DND-41 (cell line): Measurements from ENCODE around the gene ADCK2.

Experiments
- ATAC-seq: fragments of 200-7000 bp; cut with Tn5 transposase; 3 replicates; pipeline ENCODE4 v1.9.1; 2021; ENCODE audit warnings: low read depth; ENCODE audit not compliant: insufficient read depth
- DNase-seq: peaks from one replicate; pipeline ENCODE4 v3.0.0-alpha.2; 2020
- H2AFZ ChIP-seq: 2 replicates; pipeline ENCODE4 v1.6.0; 2012; ENCODE audit warnings: low read depth, low read length
- H3K27ac ChIP-seq: 2 replicates; pipeline ENCODE4 v1.5.1; 2012; ENCODE audit warnings: low read length, inconsistent platforms
- H3K27me3 ChIP-seq: fragments of 200-600 bp; sonication (generic); 2 replicates; pipeline ENCODE4 v1.6.0; 2012; ENCODE audit warnings: low read length, mild to moderate bottlenecking, inconsistent platforms; ENCODE audit not compliant: insufficient read depth, poor library complexity
- H3K36me3 ChIP-seq: 2 replicates; pipeline ENCODE4 v1.5.1; 2012; ENCODE audit warnings: low read length, inconsistent platforms; ENCODE audit not compliant: insufficient read depth
- H3K4me1 ChIP-seq: 2 replicates; pipeline ENCODE4 v1.5.1; 2012; ENCODE audit warnings: mild to moderate bottlenecking, low read length; ENCODE audit not compliant: insufficient read depth
- H3K4me2 ChIP-seq: 2 replicates; pipeline ENCODE4 v1.6.0; 2012; ENCODE audit warnings: mild to moderate bottlenecking, moderate library complexity, low read length, inconsistent platforms; ENCODE audit not compliant: insufficient read depth
- H3K4me3 ChIP-seq, 2 experiments: fragments of 200-600 bp in 1 of 2; shearing (Covaris generic) in 1 of 2; 2 replicates each; pipeline ENCODE4 v1.5.1; 2012 to 2016; ENCODE audit warnings: inconsistent platforms in 2 of 2, low read length in 2 of 2, mild to moderate bottlenecking in 2 of 2, low read depth in 1 of 2, moderate library complexity in 1 of 2
- H3K79me2 ChIP-seq: 2 replicates; pipeline ENCODE4 v1.6.0; 2012; ENCODE audit warnings: low read length, inconsistent platforms; ENCODE audit not compliant: insufficient read depth
- H3K9ac ChIP-seq: 2 replicates; pipeline ENCODE4 v1.6.0; 2012; ENCODE audit warnings: low read depth, mild to moderate bottlenecking, inconsistent platforms, low read length, moderate library complexity
- H3K9me3 ChIP-seq: 2 replicates; pipeline ENCODE4 v1.5.1; 2012; ENCODE audit warnings: low read length, moderate library complexity, mild to moderate bottlenecking, inconsistent platforms; ENCODE audit not compliant: insufficient read depth, severe bottlenecking
- H4K20me1 ChIP-seq: 2 replicates; pipeline ENCODE4 v1.6.0; 2012; ENCODE audit warnings: low read length; ENCODE audit not compliant: insufficient read depth
- EZH2 ChIP-seq: IDR thresholded peaks from 3 replicates; pipeline ENCODE4 v1.6.1; 2012; ENCODE audit warnings: borderline replicate concordance, low read depth, mild to moderate bottlenecking, moderate library complexity, low read length, inconsistent platforms; ENCODE audit not compliant: severe bottlenecking
- TF ChIP-seq, protein P1 (sequence below): IDR thresholded peaks from 2 replicates; pipeline ENCODE4 v1.5.1; 2012; ENCODE audit warnings: borderline replicate concordance, low read length, moderate library complexity, mild to moderate bottlenecking; ENCODE audit not compliant: poor library complexity, severe bottlenecking; ENCODE audit errors: extremely low read depth

The ADCK2 gene

DNA sequence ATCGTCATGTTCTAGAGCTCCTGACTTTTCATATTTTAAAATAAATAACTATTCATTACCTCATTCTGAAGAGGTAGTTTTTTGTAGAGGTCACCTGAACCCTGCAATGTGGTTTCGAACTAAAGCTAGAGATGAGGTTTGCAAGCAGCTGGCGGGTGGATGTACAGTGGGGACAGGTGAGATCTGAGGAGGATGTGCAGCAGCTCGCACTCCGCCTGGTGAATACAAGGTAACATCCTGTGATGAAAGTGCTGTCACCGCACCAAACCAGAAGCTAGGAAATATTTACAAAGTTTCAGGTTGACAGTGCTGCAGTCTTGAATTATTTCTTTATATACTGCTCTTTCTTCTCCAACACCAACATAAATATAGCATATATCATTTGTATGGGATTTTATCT, 50.3 kb downstream of the ADCK2 start:
- H3K9me3 ChIP-seq = no peaks in the 10 kb centered on the region
- H2AFZ ChIP-seq = no peak overlapping the region
- no peaks in the 10 kb centered on the region for H3K79me2 ChIP-seq
- DNase-seq (no peak), ATAC-seq (no peak)
- no peak overlapping the region for H3K9ac ChIP-seq
- no peaks in the 10 kb centered on the region for H3K27me3 ChIP-seq
- no peaks in the 10 kb centered on the region for H4K20me1 ChIP-seq
- H3K36me3 ChIP-seq = peaks cover 14% of the 10 kb centered on the region
- H3K4me3 ChIP-seq = no peak overlapping the region
- no peaks in the 10 kb centered on the region for H3K4me1 ChIP-seq
- H3K4me2 ChIP-seq = no peak overlapping the region
- no peak overlapping the region for H3K27ac ChIP-seq
- TF ChIP-seq, protein P1, sequence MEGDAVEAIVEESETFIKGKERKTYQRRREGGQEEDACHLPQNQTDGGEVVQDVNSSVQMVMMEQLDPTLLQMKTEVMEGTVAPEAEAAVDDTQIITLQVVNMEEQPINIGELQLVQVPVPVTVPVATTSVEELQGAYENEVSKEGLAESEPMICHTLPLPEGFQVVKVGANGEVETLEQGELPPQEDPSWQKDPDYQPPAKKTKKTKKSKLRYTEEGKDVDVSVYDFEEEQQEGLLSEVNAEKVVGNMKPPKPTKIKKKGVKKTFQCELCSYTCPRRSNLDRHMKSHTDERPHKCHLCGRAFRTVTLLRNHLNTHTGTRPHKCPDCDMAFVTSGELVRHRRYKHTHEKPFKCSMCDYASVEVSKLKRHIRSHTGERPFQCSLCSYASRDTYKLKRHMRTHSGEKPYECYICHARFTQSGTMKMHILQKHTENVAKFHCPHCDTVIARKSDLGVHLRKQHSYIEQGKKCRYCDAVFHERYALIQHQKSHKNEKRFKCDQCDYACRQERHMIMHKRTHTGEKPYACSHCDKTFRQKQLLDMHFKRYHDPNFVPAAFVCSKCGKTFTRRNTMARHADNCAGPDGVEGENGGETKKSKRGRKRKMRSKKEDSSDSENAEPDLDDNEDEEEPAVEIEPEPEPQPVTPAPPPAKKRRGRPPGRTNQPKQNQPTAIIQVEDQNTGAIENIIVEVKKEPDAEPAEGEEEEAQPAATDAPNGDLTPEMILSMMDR = no peak
- TF ChIP-seq EZH2 = no peak

DNA sequence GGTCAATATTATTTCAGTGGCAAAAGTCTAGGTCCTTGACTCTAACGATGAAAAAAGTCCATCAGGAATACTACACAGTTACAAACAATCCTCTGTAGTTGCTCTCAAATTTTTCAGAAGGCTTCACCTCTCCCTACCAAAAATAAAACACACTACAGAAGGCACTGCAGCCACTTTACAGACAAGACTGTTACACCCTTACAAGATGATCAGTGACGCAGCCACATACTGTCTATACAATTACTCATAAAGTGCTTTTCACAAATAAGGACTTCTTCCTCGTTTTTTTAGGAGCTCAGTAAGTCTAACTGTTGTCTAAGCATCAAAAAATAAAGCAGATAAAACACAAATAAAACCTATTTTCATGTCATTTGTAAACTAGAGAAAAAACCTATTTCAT, 50.8 kb downstream of the ADCK2 start:
- Histone ChIP-seq H3K27me3 (no peaks in the 10 kb centered on the region), H3K79me2 (no peaks in the 10 kb centered on the region), H3K4me2 (no peak overlapping the region), H2AFZ (no peak overlapping the region), H3K9me3 (no peaks in the 10 kb centered on the region), H4K20me1 (no peaks in the 10 kb centered on the region), H3K36me3 (peaks cover 14% of the 10 kb centered on the region), H3K9ac (no peak overlapping the region), H3K27ac (no peak overlapping the region), H3K4me1 (no peaks in the 10 kb centered on the region), H3K4me3 (no peak overlapping the region)
- no peak for DNase-seq
- TF ChIP-seq, protein P1 = no peak
- TF ChIP-seq EZH2 = no peak
- ATAC-seq = no peak

DNA sequence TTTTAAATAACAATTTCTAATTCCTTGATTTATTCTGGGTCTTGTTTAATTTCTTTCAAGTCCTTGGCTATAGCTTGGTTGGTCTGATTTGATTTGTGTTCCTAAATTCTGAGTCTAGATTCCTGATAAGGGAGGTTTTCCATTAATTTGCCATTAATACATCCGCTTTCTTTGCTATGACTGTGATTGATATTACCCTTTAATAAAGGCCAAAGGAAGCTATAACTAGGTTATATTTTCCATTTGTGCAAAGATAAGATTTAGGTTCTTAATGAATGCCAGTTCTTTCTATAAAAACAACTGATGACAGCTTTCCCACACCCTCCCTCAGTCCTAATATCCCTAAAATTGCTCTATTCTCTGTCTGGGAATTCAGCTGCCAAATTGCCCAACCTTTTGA, 52.0 kb downstream of the ADCK2 start:
- ATAC-seq (no peak), DNase-seq (no peak)
- Histone ChIP-seq H3K4me1 (no peaks in the 10 kb centered on the region), H3K27ac (no peak overlapping the region), H3K4me3 (no peak overlapping the region), H3K79me2 (no peaks in the 10 kb centered on the region), H3K9me3 (no peaks in the 10 kb centered on the region), H3K27me3 (no peaks in the 10 kb centered on the region), H3K9ac (no peak overlapping the region), H3K36me3 (peaks cover 18% of the 10 kb centered on the region), H2AFZ (no peak overlapping the region), H3K4me2 (no peak overlapping the region), H4K20me1 (no peaks in the 10 kb centered on the region)
- TF ChIP-seq, protein P1 = no peak
- TF ChIP-seq EZH2 = no peak

DNA sequence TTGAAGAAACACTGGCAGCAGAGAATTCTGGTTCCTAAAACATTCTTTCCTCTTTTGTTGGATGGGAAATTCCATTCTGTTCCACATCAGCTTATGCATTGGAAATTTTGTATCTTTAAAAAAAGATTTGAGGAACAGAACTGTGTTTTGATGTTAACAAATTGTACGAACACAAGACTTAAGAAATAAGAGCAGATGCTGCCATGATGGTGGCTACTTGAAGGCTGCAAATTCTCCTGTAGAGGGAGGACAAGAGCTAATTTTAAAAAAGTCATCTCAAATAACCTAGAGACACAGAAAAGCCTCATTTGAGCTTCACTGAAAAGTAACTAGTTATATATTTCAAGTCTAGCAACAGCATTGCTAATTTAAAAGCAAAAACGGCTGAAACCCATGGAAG, 53.5 kb downstream of the ADCK2 start:
- Histone ChIP-seq H3K4me1 (no peaks in the 10 kb centered on the region), H4K20me1 (no peaks in the 10 kb centered on the region), H3K4me3 (no peak overlapping the region), H3K4me2 (no peak overlapping the region), H3K9ac (no peak overlapping the region), H3K9me3 (no peaks in the 10 kb centered on the region), H3K79me2 (no peaks in the 10 kb centered on the region), H3K27me3 (no peaks in the 10 kb centered on the region), H3K36me3 (peaks cover 21% of the 10 kb centered on the region), H3K27ac (no peak overlapping the region), H2AFZ (no peak overlapping the region)
- DNase-seq = no peak
- 0 out of 3 replicates have a peak, but pooled peaks have one; percentile 35 for ATAC-seq
- TF ChIP-seq EZH2 = no peak
- TF ChIP-seq, protein P1 = peak; percentile 52
